Measurements from ENCODE around the gene CHCHD3.

The CHCHD3 gene

GRCh38 chr7:132854238-132854637 lies 227.7 kb downstream of the CHCHD3 start:
- H3K4me3 ChIP-seq (ENCODE audit: low read depth, low read length) = no peak overlapping the region
- DNase-seq (ENCODE audit: low read depth) = no peak
- TF ChIP-seq CTCF (IDR thresholded peaks at IDR 0.05; ENCODE audit: control insufficient read depth, extremely low read depth, insufficient read depth) = no peak

DNA sequence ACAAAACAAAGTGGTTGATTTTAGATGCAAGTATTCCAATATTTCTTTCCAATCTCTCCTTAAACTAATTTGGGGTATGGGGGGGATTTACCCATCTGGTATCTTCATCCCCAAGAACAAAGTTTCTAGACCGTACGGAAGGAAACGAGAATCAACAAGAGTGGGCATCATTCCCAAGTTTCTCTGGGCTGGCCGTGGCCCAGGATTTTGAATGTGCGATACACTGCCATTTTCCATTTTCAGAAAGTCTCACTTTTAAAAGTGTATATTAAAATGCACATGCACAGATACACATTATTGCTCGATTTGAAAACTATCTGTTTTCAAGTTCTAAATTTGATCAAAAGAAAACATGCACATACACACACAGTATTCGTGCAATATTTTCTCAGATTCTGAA lies 234.5 kb downstream of the CHCHD3 start:
- no peak for DNase-seq (ENCODE audit: low read depth)
- TF ChIP-seq CTCF (IDR thresholded peaks at IDR 0.05; ENCODE audit: control insufficient read depth, extremely low read depth, insufficient read depth) = no peak

DNA sequence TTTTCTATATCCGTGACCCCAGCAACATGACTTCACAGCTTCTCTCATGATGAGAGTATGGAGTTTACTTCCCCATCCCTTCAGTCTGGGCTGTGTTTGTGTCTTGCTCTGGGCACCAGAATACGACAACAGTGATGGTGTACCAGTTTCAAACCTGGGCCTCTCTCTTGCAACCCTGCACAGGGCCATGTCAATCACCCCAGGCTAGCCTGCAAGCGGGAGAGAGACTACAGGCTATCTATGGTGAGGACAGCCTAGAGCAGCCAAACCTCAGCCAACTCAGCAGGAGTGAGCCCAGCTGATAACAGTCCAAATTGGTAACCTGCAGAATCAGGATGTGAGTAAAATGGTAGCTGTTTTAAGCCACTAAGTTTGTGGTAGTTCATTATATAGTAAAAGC lies 235.8 kb downstream of the CHCHD3 start:
- DNase-seq (ENCODE audit: low read depth) = no peak
- H3K4me3 ChIP-seq (ENCODE audit: low read depth, low read length) = no peak overlapping the region
- TF ChIP-seq CTCF (IDR thresholded peaks at IDR 0.05; ENCODE audit: control insufficient read depth, extremely low read depth, insufficient read depth) = no peak

More for the DNA sequence above, 234.5 kb downstream of the CHCHD3 start:
- H3K4me3 ChIP-seq (ENCODE audit: low read depth, low read length) = no peak overlapping the region

GRCh38 chr7:132842478-132842877 lies 239.4 kb downstream of the CHCHD3 start:
- no peak for DNase-seq (ENCODE audit: low read depth)
- TF ChIP-seq CTCF (IDR thresholded peaks at IDR 0.05; ENCODE audit: control insufficient read depth, extremely low read depth, insufficient read depth) = no peak
- H3K4me3 ChIP-seq (ENCODE audit: low read depth, low read length) = no peak overlapping the region

DNA sequence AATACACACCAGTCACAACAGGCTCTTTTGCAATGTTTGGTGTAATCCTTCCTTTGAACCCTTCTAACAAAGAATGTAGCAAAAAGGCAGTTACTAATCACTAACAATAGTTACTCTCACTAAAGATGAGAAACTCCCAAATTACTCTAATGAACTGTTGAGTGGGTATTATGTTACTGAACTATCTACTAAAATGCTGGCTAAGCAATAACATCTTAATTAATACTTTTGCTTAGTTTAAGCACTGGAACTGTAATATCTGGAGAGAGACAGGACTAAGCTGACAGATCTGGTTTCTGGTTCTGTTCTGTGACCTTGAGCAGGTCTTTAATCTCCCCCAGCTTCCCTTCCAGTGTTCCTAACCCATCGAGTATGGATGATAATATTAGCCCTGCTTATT lies 241.7 kb downstream of the CHCHD3 start:
- DNase-seq (ENCODE audit: low read depth) = no peak
- TF ChIP-seq CTCF (IDR thresholded peaks at IDR 0.05; ENCODE audit: control insufficient read depth, extremely low read depth, insufficient read depth) = no peak
- H3K4me3 ChIP-seq (ENCODE audit: low read depth, low read length) = no peak overlapping the region

DNA sequence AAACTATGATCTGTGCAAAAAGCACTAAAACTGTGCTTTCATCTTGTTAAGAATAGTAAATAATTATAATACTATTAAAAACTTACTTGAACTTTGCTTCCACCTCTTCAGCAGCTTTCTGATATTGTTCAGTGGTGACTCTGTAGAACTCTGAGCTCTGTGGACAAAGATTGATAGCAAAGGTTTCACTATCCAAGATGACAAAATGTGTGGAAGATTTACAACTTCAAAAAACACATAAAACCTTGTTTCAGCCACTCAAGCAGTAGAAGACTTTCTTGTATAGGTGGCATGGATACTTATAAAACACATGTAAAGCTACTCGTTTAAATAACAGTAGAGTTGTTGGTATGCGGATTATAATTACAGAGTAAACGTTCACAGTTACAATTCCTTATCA lies 243.6 kb downstream of the CHCHD3 start:
- TF ChIP-seq CTCF (IDR thresholded peaks at IDR 0.05; ENCODE audit: control insufficient read depth, extremely low read depth, insufficient read depth) = no peak

GRCh38 chr7:132837529-132837928 lies 244.4 kb downstream of the CHCHD3 start:
- no peak overlapping the region for H3K4me3 ChIP-seq (ENCODE audit: low read depth, low read length)
- DNase-seq (ENCODE audit: low read depth) = no peak
- no peak for TF ChIP-seq CTCF (IDR thresholded peaks at IDR 0.05; ENCODE audit: control insufficient read depth, extremely low read depth, insufficient read depth)

More for the DNA sequence above, 243.6 kb downstream of the CHCHD3 start:
- no peak for DNase-seq (ENCODE audit: low read depth)
- H3K4me3 ChIP-seq (ENCODE audit: low read depth, low read length) = no peak overlapping the region

All from LNCaP clone FGC (cell line).